Osteoblast (primary cell): ENCODE results near the gene GPR137B. TPM values are rescaled to one million over a fixed set of nuclear protein-coding genes. Genes with fewer than 3 reads are reported as not detected.

ENCODE experiments used
- DNase-seq: peaks from one replicate; pipeline ENCODE4 v3.0.0; 2011; ENCODE audit warnings: low spot score, mixed read lengths; ENCODE audit not compliant: insufficient read length; ENCODE audit errors: missing footprints
- H2AFZ ChIP-seq: 2 replicates; pipeline ENCODE4 v1.6.0; 2011; ENCODE audit warnings: mild to moderate bottlenecking, low read length
- H3K27ac ChIP-seq: 2 replicates; pipeline ENCODE4 v1.5.1; 2011; ENCODE audit warnings: mild to moderate bottlenecking, low read depth, low read length, moderate library complexity
- H3K27me3 ChIP-seq: 2 replicates; pipeline ENCODE4 v1.6.0; 2012; ENCODE audit warnings: mild to moderate bottlenecking, control low read depth, inconsistent platforms, low read length, moderate library complexity; ENCODE audit not compliant: insufficient read depth
- H3K36me3 ChIP-seq: 2 replicates; pipeline ENCODE4 v1.5.1; 2011; ENCODE audit warnings: mild to moderate bottlenecking, low read length, control low read depth, moderate library complexity; ENCODE audit not compliant: insufficient read depth
- H3K4me1 ChIP-seq: 2 replicates; pipeline ENCODE4 v1.5.1; 2011; ENCODE audit warnings: mild to moderate bottlenecking, low read length, control low read depth, moderate library complexity; ENCODE audit not compliant: insufficient read depth
- H3K4me2 ChIP-seq: 2 replicates; pipeline ENCODE4 v1.6.0; 2011; ENCODE audit warnings: mild to moderate bottlenecking, low read length; ENCODE audit not compliant: insufficient read depth
- H3K4me3 ChIP-seq: fragments of 200-600 bp; sonication (generic); 3 replicates; pipeline ENCODE4 v1.5.1; 2012; ENCODE audit warnings: mild to moderate bottlenecking, low read length, inconsistent platforms; ENCODE audit not compliant: insufficient read depth
- H3K79me2 ChIP-seq: 2 replicates; pipeline ENCODE4 v1.6.0; 2012; ENCODE audit warnings: mild to moderate bottlenecking, low read length, control low read depth, inconsistent platforms; ENCODE audit not compliant: insufficient read depth
- H3K9me3 ChIP-seq: 2 replicates; pipeline ENCODE4 v1.5.1; 2011; ENCODE audit warnings: low read depth, low read length, control low read depth
- H4K20me1 ChIP-seq: 2 replicates; pipeline ENCODE4 v1.6.0; 2012; ENCODE audit warnings: mild to moderate bottlenecking, low read length, control low read depth; ENCODE audit not compliant: insufficient read depth
- total RNA-seq: library from RNA; depleted of rRNA; stranded (reverse); fragments of >200 nt; gene quantifications from 2 replicates; pipeline ENCODE4 v1.2.3, GENCODE V29; 2012
- TF ChIP-seq, protein P1 (sequence below): IDR thresholded peaks from 2 replicates; pipeline ENCODE4 v1.5.1; 2011; ENCODE audit warnings: mild to moderate bottlenecking, low read depth, low read length, moderate library complexity; ENCODE audit errors: extremely low read depth

GPR137B gene
- total RNA-seq, 1 donor: 23.5 TPM

DNA sequence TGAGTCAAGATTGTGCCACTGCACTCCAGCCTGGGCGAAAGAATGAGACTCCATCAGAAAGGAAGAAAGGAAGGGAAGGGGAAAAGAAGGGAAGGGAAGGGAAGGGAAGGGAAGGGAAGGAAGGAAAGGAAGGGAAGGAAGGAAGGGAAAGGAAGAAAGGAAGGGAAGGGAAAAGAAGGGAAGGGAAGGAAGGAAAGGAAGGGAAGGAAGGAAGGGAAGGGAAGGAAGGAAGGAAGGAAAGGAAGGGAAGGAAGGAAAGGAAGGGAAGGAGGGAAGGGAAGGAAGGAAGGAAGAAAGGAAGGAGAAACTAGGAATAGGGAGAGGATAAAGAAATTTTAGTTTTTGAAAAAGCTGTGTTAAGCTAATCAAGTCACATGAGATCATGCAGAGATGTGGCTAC, 44.1 kb upstream of the GPR137B start:
- H3K36me3 ChIP-seq: no peaks in the 10 kb centered on the region
- H3K4me2 ChIP-seq: no peak overlapping the region
- H2AFZ ChIP-seq: no peak overlapping the region
- no peak overlapping the region for H3K4me3 ChIP-seq
- peaks cover 10% of the 10 kb centered on the region for H3K27me3 ChIP-seq
- H3K79me2 ChIP-seq: no peaks in the 10 kb centered on the region
- no peaks in the 10 kb centered on the region for H3K4me1 ChIP-seq
- TF ChIP-seq, protein P1, sequence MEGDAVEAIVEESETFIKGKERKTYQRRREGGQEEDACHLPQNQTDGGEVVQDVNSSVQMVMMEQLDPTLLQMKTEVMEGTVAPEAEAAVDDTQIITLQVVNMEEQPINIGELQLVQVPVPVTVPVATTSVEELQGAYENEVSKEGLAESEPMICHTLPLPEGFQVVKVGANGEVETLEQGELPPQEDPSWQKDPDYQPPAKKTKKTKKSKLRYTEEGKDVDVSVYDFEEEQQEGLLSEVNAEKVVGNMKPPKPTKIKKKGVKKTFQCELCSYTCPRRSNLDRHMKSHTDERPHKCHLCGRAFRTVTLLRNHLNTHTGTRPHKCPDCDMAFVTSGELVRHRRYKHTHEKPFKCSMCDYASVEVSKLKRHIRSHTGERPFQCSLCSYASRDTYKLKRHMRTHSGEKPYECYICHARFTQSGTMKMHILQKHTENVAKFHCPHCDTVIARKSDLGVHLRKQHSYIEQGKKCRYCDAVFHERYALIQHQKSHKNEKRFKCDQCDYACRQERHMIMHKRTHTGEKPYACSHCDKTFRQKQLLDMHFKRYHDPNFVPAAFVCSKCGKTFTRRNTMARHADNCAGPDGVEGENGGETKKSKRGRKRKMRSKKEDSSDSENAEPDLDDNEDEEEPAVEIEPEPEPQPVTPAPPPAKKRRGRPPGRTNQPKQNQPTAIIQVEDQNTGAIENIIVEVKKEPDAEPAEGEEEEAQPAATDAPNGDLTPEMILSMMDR: no peak
- H3K27ac ChIP-seq: no peak overlapping the region
- no peak for DNase-seq
- peaks cover 3% of the 10 kb centered on the region for H3K9me3 ChIP-seq
- H4K20me1 ChIP-seq: no peaks in the 10 kb centered on the region

DNA sequence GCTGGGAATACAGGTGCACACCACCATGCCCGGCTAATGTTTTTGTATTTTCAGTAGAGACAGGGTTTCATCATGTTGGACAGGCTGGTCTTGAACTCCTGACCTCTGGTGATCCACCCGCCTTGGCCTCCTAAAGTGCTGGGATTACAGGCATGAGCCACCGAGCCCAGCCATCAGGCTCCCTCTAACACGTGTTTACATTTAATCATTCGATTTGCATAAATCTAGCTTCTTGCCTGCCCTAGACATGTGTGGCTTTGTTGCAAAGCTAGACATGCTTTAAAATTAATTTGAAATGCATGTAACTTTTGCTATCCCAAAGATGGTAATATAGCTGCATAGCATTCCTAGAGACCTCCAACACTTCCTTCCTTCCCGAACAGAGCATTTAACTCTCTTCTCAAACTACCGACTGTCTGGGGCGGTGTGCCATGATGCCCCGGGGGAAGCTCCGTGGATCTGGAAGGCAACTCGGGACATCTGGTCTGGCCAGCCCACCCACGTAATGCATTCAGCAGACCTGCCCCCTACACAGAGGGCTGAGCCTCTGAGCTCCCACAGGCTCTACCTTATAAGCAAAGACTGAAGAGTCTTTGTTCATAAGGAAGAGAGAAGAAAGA, 42.9 kb upstream of the GPR137B start:
- Histone ChIP-seq H4K20me1 (no peaks in the 10 kb centered on the region), H3K4me3 (no peak overlapping the region), H3K27ac (no peak overlapping the region), H3K9me3 (peaks cover 3% of the 10 kb centered on the region), H3K79me2 (no peaks in the 10 kb centered on the region), H2AFZ (no peak overlapping the region), H3K4me1 (no peaks in the 10 kb centered on the region), H3K27me3 (peaks cover 10% of the 10 kb centered on the region), H3K4me2 (no peak overlapping the region), H3K36me3 (no peaks in the 10 kb centered on the region)
- TF ChIP-seq, protein P1: no peak
- no peak for DNase-seq

DNA sequence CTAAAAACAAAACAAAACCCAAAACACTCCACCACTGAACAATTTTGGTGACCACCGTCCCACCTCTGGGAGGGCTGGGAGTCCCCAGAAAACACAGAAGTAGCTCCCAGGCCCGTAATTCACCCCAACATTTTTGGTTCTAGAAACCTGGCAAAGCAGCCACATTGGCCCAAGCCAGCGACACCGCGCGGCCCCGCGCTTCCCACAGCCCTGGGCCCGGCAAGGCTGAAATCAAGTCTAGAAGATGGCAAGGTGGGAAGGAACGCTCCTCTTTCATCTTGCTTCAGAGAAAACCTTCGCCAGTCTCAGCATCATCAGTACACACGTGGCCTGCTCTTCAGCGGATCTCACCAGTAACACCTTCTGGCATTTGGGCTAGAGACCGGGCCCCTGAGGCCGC, 41.5 kb upstream of the GPR137B start:
- H3K36me3 ChIP-seq: no peaks in the 10 kb centered on the region
- no peaks in the 10 kb centered on the region for H3K79me2 ChIP-seq
- DNase-seq: no peak
- peaks cover 10% of the 10 kb centered on the region for H3K27me3 ChIP-seq
- no peaks in the 10 kb centered on the region for H4K20me1 ChIP-seq
- peaks cover 3% of the 10 kb centered on the region for H3K9me3 ChIP-seq
- TF ChIP-seq, protein P1: no peak
- H3K4me3 ChIP-seq: no peak overlapping the region
- H3K4me1 ChIP-seq: no peaks in the 10 kb centered on the region
- H2AFZ ChIP-seq: no peak overlapping the region
- no peak overlapping the region for H3K4me2 ChIP-seq
- H3K27ac ChIP-seq: no peak overlapping the region

DNA sequence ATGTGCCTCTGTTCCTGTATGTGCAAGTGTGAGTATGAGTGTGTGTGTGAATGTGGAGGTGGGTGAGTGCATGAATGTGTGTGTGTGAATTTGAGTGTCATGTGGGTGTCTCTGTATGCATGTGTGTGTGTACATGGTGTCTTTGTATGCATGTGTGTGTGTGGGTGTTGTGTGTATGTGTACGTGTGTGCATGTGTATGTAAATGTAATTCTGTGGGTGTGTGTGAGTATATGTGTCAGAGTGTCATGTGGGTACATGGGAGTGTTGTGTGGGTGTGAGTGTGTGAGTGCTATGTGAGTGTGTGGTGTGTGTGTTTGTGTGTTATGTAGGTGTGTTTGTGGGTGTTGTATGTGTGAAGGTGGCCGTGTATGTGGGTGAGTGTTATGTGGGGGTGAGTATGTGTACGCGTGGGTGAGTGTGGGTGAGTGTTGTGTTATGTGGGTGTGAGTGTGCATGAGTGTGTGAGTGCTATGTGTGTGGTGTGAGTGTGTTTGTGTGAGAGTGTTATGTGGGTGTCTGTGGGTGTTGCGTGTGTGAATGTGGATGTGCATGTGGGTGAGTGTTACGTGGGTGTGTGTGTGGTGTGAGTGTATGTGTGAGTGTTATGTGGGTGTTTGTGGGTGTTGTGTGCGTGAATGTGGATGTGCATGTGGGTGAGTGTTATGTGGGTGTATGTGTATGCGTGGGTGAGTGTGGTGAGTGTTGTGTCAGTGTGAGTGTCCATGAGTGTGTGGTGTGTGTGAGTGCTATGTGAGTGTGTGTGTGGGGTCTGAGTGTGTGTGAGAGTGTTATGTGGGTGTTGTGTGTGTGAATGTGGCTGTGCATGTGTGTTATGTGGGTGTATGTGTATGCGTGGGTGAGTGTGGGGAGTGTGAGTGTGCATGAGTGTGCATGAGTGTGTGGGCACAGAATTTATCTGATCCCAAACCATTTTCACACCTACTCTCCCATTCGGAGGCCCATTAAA, 40.8 kb upstream of the GPR137B start:
- Histone ChIP-seq H3K27ac (no peak overlapping the region), H2AFZ (no peak overlapping the region), H3K4me3 (no peak overlapping the region), H3K36me3 (no peaks in the 10 kb centered on the region), H3K4me2 (no peak overlapping the region), H3K27me3 (peaks cover 10% of the 10 kb centered on the region), H3K9me3 (peaks cover 3% of the 10 kb centered on the region), H4K20me1 (no peaks in the 10 kb centered on the region), H3K79me2 (no peaks in the 10 kb centered on the region), H3K4me1 (no peaks in the 10 kb centered on the region)
- no peak for DNase-seq
- TF ChIP-seq, protein P1: no peak
